Neural crest cell (in vitro differentiated cells): ENCODE measurements around the gene ACVR1C. TPM values are rescaled to one million over a fixed set of nuclear protein-coding genes. Genes with fewer than 3 reads are reported as not detected.

Experiments used
- DNase-seq: peaks from one replicate; pipeline ENCODE4 v3.0.0; 2021; ENCODE audit warnings: low read depth, mixed read lengths, low spot score
- H3K27ac Mint-ChIP-seq: one replicate; pipeline ENCODE4 v1.8.0; 2021; ENCODE audit warnings: mild to moderate bottlenecking, mixed read lengths; ENCODE audit not compliant: unreplicated experiment
- H3K27me3 Mint-ChIP-seq: 2 replicates; pipeline ENCODE4 v1.8.0; 2021; ENCODE audit warnings: low read depth, mild to moderate bottlenecking, mixed read lengths
- H3K36me3 Mint-ChIP-seq: 2 replicates; pipeline ENCODE4 v1.8.0; 2021; ENCODE audit warnings: low read depth, mild to moderate bottlenecking, mixed read lengths
- H3K4me1 Mint-ChIP-seq: 2 replicates; pipeline ENCODE4 v1.8.0; 2021; ENCODE audit warnings: mixed read lengths
- H3K4me3 Mint-ChIP-seq: one replicate; pipeline ENCODE4 v1.8.0; 2021; ENCODE audit warnings: mild to moderate bottlenecking, mixed read lengths
- H3K9me3 Mint-ChIP-seq: 2 replicates; pipeline ENCODE4 v1.8.0; 2021; ENCODE audit warnings: mixed read lengths
- total RNA-seq: library from RNA; stranded (reverse); gene quantifications from 2 replicates; pipeline ENCODE4 v1.2.1, GENCODE V29; 2021
- TF ChIP-seq, protein P1 (sequence below): fragments of 200-600 bp; sonication (generic); conservative IDR thresholded peaks from 2 replicates; pipeline ENCODE4 v1.5.0; 2021; ENCODE audit warnings: antibody characterized with exemption, mild to moderate bottlenecking

ACVR1C gene
- total RNA-seq, 1 donor from 2014 or later = 0.26 TPM

DNA sequence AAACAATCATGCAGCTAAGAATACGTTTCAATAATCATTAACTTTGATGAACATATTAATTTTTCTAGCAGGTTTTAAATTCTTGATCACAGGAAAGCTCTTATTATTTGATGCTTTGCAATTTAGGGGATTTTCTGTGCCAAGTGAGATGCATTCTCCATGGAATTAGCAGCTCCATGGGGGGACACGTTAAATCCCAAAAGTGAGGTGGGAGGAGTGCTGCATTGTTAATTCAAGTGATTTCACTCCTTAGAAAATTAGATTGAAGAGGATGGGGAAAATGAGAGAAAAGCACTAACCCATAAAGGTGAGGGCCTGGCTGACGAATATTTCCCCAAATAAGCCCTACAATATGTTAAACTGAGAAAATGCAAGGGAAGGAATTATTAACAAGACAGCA is 69.2 kb downstream of the ACVR1C start:
- Mint-ChIP-seq H3K27me3 (no peaks in the 10 kb centered on the region), H3K9me3 (peaks cover 5% of the 10 kb centered on the region), H3K27ac (no peak overlapping the region), H3K4me3 (no peak overlapping the region), H3K4me1 (no peaks in the 10 kb centered on the region), H3K36me3 (peaks cover under 1% of the 10 kb centered on the region)
- no peak for DNase-seq
- TF ChIP-seq, protein P1, sequence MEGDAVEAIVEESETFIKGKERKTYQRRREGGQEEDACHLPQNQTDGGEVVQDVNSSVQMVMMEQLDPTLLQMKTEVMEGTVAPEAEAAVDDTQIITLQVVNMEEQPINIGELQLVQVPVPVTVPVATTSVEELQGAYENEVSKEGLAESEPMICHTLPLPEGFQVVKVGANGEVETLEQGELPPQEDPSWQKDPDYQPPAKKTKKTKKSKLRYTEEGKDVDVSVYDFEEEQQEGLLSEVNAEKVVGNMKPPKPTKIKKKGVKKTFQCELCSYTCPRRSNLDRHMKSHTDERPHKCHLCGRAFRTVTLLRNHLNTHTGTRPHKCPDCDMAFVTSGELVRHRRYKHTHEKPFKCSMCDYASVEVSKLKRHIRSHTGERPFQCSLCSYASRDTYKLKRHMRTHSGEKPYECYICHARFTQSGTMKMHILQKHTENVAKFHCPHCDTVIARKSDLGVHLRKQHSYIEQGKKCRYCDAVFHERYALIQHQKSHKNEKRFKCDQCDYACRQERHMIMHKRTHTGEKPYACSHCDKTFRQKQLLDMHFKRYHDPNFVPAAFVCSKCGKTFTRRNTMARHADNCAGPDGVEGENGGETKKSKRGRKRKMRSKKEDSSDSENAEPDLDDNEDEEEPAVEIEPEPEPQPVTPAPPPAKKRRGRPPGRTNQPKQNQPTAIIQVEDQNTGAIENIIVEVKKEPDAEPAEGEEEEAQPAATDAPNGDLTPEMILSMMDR = no peak

DNA sequence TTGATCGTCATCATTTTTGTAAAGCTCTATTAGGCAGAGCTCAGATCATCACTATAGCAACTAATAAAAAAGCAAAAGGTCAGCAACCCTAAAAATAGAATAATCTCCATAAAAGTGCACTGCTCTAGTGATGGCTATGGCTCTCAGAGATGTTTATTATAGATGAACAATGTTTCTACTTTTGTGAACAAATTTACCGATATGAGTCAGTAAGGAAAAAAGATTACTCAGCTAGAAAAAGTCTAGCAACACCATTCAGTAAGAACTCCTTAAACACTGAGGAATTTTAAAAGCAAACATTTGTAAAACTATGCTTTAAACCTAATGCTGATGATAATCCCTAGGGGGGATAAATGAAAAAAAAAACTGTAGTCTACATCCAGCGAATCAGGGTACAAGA is 69.6 kb downstream of the ACVR1C start:
- H3K27ac Mint-ChIP-seq = no peak overlapping the region
- no peaks in the 10 kb centered on the region for H3K4me1 Mint-ChIP-seq
- no peak overlapping the region for H3K4me3 Mint-ChIP-seq
- H3K9me3 Mint-ChIP-seq = peaks cover 5% of the 10 kb centered on the region
- no peaks in the 10 kb centered on the region for H3K27me3 Mint-ChIP-seq
- H3K36me3 Mint-ChIP-seq = no peaks in the 10 kb centered on the region
- no peak for DNase-seq
- TF ChIP-seq, protein P1 = no peak

DNA sequence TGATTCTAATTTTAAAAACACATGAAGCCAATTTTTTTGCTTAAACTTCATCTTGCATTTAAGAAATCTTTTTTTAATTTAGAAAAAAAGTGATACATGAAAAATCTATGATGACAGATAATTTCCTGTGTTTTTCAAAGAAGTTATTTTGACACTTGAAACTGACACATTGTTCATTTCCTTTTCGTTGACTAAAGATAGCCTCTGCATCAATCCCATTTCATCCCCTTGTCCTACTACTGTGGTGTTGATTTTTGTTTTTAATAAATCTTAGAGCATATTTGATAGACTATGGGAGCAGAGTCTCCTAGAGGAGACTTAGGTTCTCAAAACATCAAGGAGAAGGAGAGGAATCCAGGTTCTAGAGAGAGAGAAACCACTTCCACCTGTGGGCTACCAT is 70.9 kb downstream of the ACVR1C start:
- no peaks in the 10 kb centered on the region for H3K27me3 Mint-ChIP-seq
- DNase-seq = no peak
- H3K36me3 Mint-ChIP-seq = no peaks in the 10 kb centered on the region
- H3K4me3 Mint-ChIP-seq = no peak overlapping the region
- TF ChIP-seq, protein P1 = no peak
- no peaks in the 10 kb centered on the region for H3K9me3 Mint-ChIP-seq
- H3K4me1 Mint-ChIP-seq = no peaks in the 10 kb centered on the region
- H3K27ac Mint-ChIP-seq = no peak overlapping the region

DNA sequence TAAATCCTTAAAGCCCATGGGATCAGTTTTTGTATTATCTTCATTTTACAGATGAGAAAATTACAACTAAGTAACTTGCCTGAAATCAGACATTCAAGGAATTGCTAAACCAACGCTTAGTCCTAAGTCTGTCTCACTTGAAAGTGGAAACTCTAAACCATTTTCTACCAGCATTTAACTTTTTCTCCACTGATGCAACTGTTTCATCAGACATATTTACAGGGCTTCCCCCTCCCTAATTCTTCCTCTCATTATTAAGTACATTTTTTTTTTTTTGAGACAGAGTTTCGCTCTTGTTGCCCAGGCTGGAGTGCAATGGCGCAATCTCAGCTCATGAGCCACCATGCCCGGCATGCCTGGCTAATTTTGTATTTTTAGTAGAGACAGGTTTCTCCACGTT is 88.6 kb downstream of the ACVR1C start:
- no peak for DNase-seq
- Mint-ChIP-seq H3K27ac (no peak overlapping the region), H3K27me3 (no peaks in the 10 kb centered on the region), H3K9me3 (peaks cover 2% of the 10 kb centered on the region), H3K4me3 (no peak overlapping the region), H3K36me3 (no peaks in the 10 kb centered on the region), H3K4me1 (no peaks in the 10 kb centered on the region)
- TF ChIP-seq, protein P1 = no peak

DNA sequence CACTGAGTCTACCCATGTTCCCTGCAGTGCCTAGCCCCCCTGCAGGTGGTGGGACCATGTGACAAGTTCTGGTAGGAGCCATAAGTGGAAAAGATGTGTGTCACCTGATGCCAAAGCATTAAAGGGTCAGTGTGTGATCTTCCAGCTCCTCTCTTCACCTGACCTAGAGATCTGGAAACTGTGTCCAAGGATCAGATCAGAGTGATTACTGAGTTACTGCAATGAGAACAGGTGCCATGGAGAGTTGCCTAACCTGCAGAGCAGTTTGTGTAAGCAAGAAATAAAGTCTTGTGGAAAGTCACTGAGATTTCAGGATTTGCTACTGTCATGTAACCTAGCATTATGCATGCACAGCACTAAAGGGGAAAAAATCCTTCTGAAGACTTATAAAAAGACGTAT is 90.6 kb downstream of the ACVR1C start:
- H3K9me3 Mint-ChIP-seq = peaks cover 2% of the 10 kb centered on the region
- no peaks in the 10 kb centered on the region for H3K4me1 Mint-ChIP-seq
- TF ChIP-seq, protein P1 = no peak

DNA sequence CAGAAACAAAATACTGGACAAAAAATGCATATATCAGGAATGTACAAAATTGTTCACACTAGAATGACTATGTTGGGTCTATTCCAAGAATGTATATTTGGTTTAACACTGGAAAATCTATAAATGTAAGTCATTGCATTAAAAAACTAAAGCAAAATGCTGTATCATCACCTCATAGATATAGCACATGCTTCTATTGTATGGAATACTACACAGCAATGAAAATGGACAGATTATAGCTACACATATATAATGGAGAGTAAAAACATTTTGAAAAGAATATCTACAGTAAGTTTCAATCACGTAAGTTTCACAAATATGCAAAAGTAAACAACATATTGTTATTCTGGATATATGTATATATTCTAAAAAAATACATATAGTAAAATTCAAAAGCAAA is 91.8 kb downstream of the ACVR1C start:
- Mint-ChIP-seq H3K27me3 (no peaks in the 10 kb centered on the region), H3K4me1 (no peaks in the 10 kb centered on the region), H3K36me3 (no peaks in the 10 kb centered on the region), H3K9me3 (peaks cover 2% of the 10 kb centered on the region), H3K27ac (no peak overlapping the region), H3K4me3 (no peak overlapping the region)
- DNase-seq = no peak
- TF ChIP-seq, protein P1 = no peak

More for the DNA sequence above, 90.6 kb downstream of the ACVR1C start:
- DNase-seq = no peak
- Mint-ChIP-seq H3K27me3 (no peaks in the 10 kb centered on the region), H3K27ac (no peak overlapping the region), H3K4me3 (no peak overlapping the region), H3K36me3 (no peaks in the 10 kb centered on the region)
